ENCODE results near the gene DRGX.

DNA sequence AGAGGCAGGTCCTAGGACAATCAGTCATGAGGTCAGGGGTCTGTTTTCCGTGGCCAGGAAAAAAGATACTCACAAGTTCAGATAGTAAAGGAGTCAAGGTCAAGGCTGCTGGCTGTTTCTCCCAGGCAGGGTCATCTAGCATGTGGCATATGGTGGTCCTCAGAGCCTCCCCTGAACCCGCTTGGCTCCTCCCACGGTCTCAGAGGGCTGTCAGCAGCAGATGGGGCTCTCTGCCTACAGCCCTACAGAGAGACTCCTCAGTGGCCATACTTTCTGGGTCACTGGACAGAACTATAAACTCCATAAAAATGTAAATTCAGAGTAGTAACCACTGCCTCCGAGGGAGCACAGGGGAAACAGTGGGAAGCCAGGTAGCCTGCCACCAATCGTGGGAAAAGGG lies 11.3 kb upstream of the DRGX start:
- TF ChIP-seq TARDBP (IDR thresholded peaks at IDR 0.05) (no peak), NFRKB (IDR thresholded peaks at IDR 0.05) (no peak), FOXK2 (IDR thresholded peaks at IDR 0.05) (no peak), FOXM1 (IDR thresholded peaks at IDR 0.05; ENCODE audit: borderline replicate concordance) (no peak), LEF1 (IDR thresholded peaks at IDR 0.05; ENCODE audit: borderline replicate concordance) (no peak)
- TF ChIP-seq, protein P1, sequence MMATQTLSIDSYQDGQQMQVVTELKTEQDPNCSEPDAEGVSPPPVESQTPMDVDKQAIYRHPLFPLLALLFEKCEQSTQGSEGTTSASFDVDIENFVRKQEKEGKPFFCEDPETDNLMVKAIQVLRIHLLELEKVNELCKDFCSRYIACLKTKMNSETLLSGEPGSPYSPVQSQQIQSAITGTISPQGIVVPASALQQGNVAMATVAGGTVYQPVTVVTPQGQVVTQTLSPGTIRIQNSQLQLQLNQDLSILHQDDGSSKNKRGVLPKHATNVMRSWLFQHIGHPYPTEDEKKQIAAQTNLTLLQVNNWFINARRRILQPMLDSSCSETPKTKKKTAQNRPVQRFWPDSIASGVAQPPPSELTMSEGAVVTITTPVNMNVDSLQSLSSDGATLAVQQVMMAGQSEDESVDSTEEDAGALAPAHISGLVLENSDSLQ (IDR thresholded peaks at IDR 0.05), result no peak

Data from HEK293T (cell line).